Measurements from ENCODE around the gene ACTA1.

DNA sequence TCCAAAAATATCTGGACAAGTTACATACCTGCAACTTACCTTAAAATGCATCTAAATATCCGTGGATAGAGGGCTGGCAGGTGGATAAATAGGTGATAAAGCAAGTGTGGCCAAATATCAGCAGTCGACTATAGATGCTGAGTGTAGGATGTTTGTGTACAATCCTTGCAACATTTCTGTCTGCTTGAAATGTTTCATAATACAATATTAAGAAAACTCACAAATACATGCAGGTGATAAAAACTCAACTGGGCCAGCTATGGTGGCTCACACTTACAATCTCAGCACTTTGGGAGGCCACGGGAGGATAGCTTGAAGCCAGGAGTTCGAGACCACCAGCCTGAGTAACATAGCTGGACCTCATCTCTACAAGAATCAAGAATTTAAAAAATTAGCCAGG lies 41.0 kb downstream of the ACTA1 start:
- TF ChIP-seq ZNF274 (IDR thresholded peaks at IDR 0.05; ENCODE audit: low read depth, low read length) = no peak
- TF ChIP-seq SUZ12 (IDR thresholded peaks at IDR 0.05; ENCODE audit: extremely low read depth, insufficient read depth, insufficient read length) = no peak
- no peak for TF ChIP-seq YY1 (IDR thresholded peaks at IDR 0.05; ENCODE audit: insufficient read depth, insufficient read length)
